Mucosa of rectum (tissue), 2 donors: ENCODE data around the gene ATXN3L.

Experiments
- H3K27ac ChIP-seq, 2 donors: one replicate each; pipeline ENCODE4 v1.7.0; 2013; ENCODE audit warnings: inconsistent platforms in 2 of 2, low read depth in 2 of 2, low read length in 2 of 2
- H3K27me3 ChIP-seq, 2 donors: one replicate each; pipeline ENCODE4 v1.7.0; 2013; ENCODE audit warnings: low read length in 2 of 2; ENCODE audit not compliant: control insufficient read depth in 2 of 2, insufficient read depth in 2 of 2
- H3K36me3 ChIP-seq, 2 donors: one replicate each; pipeline ENCODE4 v1.7.0; 2013; ENCODE audit warnings: low read length in 2 of 2; ENCODE audit not compliant: control insufficient read depth in 2 of 2, insufficient read depth in 2 of 2
- H3K4me1 ChIP-seq, 2 donors: one replicate each; pipeline ENCODE4 v1.7.0; 2013; ENCODE audit warnings: low read length in 2 of 2, mild to moderate bottlenecking in 1 of 2; ENCODE audit not compliant: control insufficient read depth in 2 of 2, insufficient read depth in 2 of 2
- H3K4me3 ChIP-seq, 2 donors: one replicate each; pipeline ENCODE4 v1.7.0; 2013; ENCODE audit warnings: low read length in 2 of 2
- H3K9ac ChIP-seq, 2 donors: one replicate each; pipeline ENCODE4 v1.7.0; 2013; ENCODE audit warnings: low read length in 2 of 2, low read depth in 1 of 2, mild to moderate bottlenecking in 1 of 2
- H3K9me3 ChIP-seq, 2 donors: one replicate each; pipeline ENCODE4 v1.7.0; 2013; ENCODE audit warnings: low read length in 2 of 2; ENCODE audit not compliant: control insufficient read depth in 2 of 2
- donor health status: healthy.
- donor health status: Normal muscosa, but diverticular disease.

The ATXN3L gene

GRCh38 chrX:13275031-13275430, 44.8 kb downstream of the ATXN3L start:
- Histone ChIP-seq H3K9me3 (no peaks in the 10 kb centered on the region), H3K36me3 (no peaks in the 10 kb centered on the region), H3K27me3 (peaks cover 0 to 3% of the 10 kb centered on the region in 2 donors), H3K9ac (no peak overlapping the region), H3K27ac (no peak overlapping the region), H3K4me1 (no peaks in the 10 kb centered on the region), H3K4me3 (no peak overlapping the region)

GRCh38 chrX:13272426-13272825, 47.4 kb downstream of the ATXN3L start:
- H3K9me3 ChIP-seq: no peaks in the 10 kb centered on the region
- H3K27me3 ChIP-seq: peaks cover 0 to 3% of the 10 kb centered on the region in 2 donors
- no peaks in the 10 kb centered on the region for H3K4me1 ChIP-seq
- H3K4me3 ChIP-seq: no peak overlapping the region
- no peak overlapping the region for H3K9ac ChIP-seq
- H3K36me3 ChIP-seq: no peaks in the 10 kb centered on the region
- H3K27ac ChIP-seq: no peak overlapping the region

GRCh38 chrX:13271511-13271910, 48.3 kb downstream of the ATXN3L start:
- Histone ChIP-seq H3K9ac (no peak overlapping the region), H3K36me3 (no peaks in the 10 kb centered on the region), H3K4me3 (no peak overlapping the region), H3K9me3 (no peaks in the 10 kb centered on the region), H3K27me3 (peaks cover 0 to 3% of the 10 kb centered on the region in 2 donors), H3K27ac (no peak overlapping the region), H3K4me1 (no peaks in the 10 kb centered on the region)

GRCh38 chrX:13270360-13270759, 49.5 kb downstream of the ATXN3L start:
- peaks cover 0 to 3% of the 10 kb centered on the region in 2 donors for H3K27me3 ChIP-seq
- H3K36me3 ChIP-seq: no peaks in the 10 kb centered on the region
- no peaks in the 10 kb centered on the region for H3K4me1 ChIP-seq
- H3K9me3 ChIP-seq: no peaks in the 10 kb centered on the region
- no peak overlapping the region for H3K9ac ChIP-seq
- H3K4me3 ChIP-seq: no peak overlapping the region
- H3K27ac ChIP-seq: no peak overlapping the region

- H3K4me1 ChIP-seq: no peaks in the 10 kb centered on the region
- H3K4me3 ChIP-seq: no peak overlapping the region
- no peaks in the 10 kb centered on the region for H3K36me3 ChIP-seq
- H3K27ac ChIP-seq: no peak overlapping the region
- H3K27me3 ChIP-seq: peaks cover 0 to 3% of the 10 kb centered on the region in 2 donors
- no peaks in the 10 kb centered on the region for H3K9me3 ChIP-seq
- no peak overlapping the region for H3K9ac ChIP-seq
Measured at GRCh38 chrX:13268874-13269273, 51.0 kb downstream of the ATXN3L start.
